MCF 10A (cell line): ENCODE results near the gene EPB42. TPM values are rescaled to one million over a fixed set of nuclear protein-coding genes. Genes with fewer than 3 reads are reported as not detected.

Source experiments
- BruUV-seq: library from RNA; stranded (reverse); fragments of 400-500 nt; replicated peaks from 2 replicates; lab custom pipeline; 2021; lab: Mats Ljungman, UMichigan
- CTCF ChIA-PET: fragments of 300-600 bp; sonication (Branson Sonifier 250); formaldehyde crosslinking; extraction: SDS; loops from one replicate; lab custom pipeline; 2021; ENCODE audit warnings: antibody characterized with exemption, inconsistent platforms; lab: Yijun Ruan, JAX
- POLR2A ChIA-PET: fragments of 300-600, 350-650 bp; sonication (Branson Sonifier 250); formaldehyde crosslinking; extraction: SDS; loops from one replicate; lab custom pipeline; 2020; ENCODE audit warnings: antibody characterized with exemption, inconsistent platforms; lab: Yijun Ruan, JAX
- DNase-seq: peaks from one replicate; pipeline ENCODE4 v3.0.0-alpha.2; 2018; ENCODE audit not compliant: unreplicated experiment
- H3K27ac Mint-ChIP-seq: one replicate; pipeline ENCODE4 v1.8.0; 2022; ENCODE audit warnings: mild to moderate bottlenecking, low read depth, mixed read lengths; ENCODE audit not compliant: unreplicated experiment
- H3K27me3 Mint-ChIP-seq: one replicate; pipeline ENCODE4 v1.8.0; 2022; ENCODE audit warnings: mixed read lengths; ENCODE audit not compliant: insufficient read depth, unreplicated experiment
- H3K36me3 Mint-ChIP-seq: one replicate; pipeline ENCODE4 v1.8.0; 2022; ENCODE audit warnings: mild to moderate bottlenecking, moderate library complexity, mixed read lengths; ENCODE audit not compliant: insufficient read depth, unreplicated experiment
- H3K4me1 Mint-ChIP-seq: one replicate; pipeline ENCODE4 v1.8.0; 2022; ENCODE audit warnings: mixed read lengths; ENCODE audit not compliant: insufficient read depth, unreplicated experiment
- H3K4me3 Mint-ChIP-seq: one replicate; pipeline ENCODE4 v1.8.0; 2022; ENCODE audit warnings: mild to moderate bottlenecking, moderate library complexity, mixed read lengths; ENCODE audit not compliant: unreplicated experiment
- H3K9me3 Mint-ChIP-seq: one replicate; pipeline ENCODE4 v1.8.0; 2022; ENCODE audit warnings: mixed read lengths; ENCODE audit not compliant: unreplicated experiment
- CTCF ChIP-seq: fragments of 200-600 bp; IDR thresholded peaks from one replicate; pipeline ENCODE4 v1.8.0; 2022; ENCODE audit warnings: antibody characterized with exemption, mild to moderate bottlenecking; ENCODE audit not compliant: unreplicated experiment
- intact Hi-C: fragments of 100-400 bp; cut with micrococcal nuclease; formaldehyde crosslinking; loops from 2 replicates; pipeline ENCODE4 v1.14.1; 2022
- total RNA-seq: library from RNA; stranded (reverse); gene quantifications from 2 replicates; pipeline ENCODE4 v1.2.3, GENCODE V29; 2022

The EPB42 gene
- total RNA-seq, 1 experiment from 2014 or later, result not detected

GRCh38 chr15:43211224-43211735 is 9.5 kb downstream of the EPB42 start:
- intact Hi-C loops, result no loop called here
- Mint-ChIP-seq H3K27ac (no peak overlapping the region), H3K36me3 (no peaks in the 10 kb centered on the region), H3K4me3 (no peak overlapping the region), H3K4me1 (no peaks in the 10 kb centered on the region), H3K27me3 (no peaks in the 10 kb centered on the region), H3K9me3 (no peaks in the 10 kb centered on the region)
- no TSS peak for BruUV-seq
- DNase-seq, result no peak
- ChIA-PET CTCF (interaction anchor here (0.8 to 3.5 kb wide), 6 partner anchors 9 to 108 kb away, joined by 3 to 19 read pairs (median 8); no protein-coding TSS in a partner anchor), POLR2A (no interaction called here)
- TF ChIP-seq CTCF, result no peak

GRCh38 chr15:43210807-43211206 is 10.0 kb downstream of the EPB42 start:
- Mint-ChIP-seq H3K36me3 (no peaks in the 10 kb centered on the region), H3K27me3 (no peaks in the 10 kb centered on the region), H3K4me1 (no peaks in the 10 kb centered on the region), H3K4me3 (no peak overlapping the region), H3K9me3 (no peaks in the 10 kb centered on the region), H3K27ac (no peak overlapping the region)
- CTCF ChIA-PET, result interaction anchor here (0.8 to 3.5 kb wide), 4 partner anchors 8 to 75 kb away, joined by 3 to 19 read pairs (median 8); no protein-coding TSS in a partner anchor
- no peak for TF ChIP-seq CTCF
- POLR2A ChIA-PET, result no interaction called here
- no TSS peak for BruUV-seq
- intact Hi-C loops, result no loop called here
- no peak for DNase-seq

GRCh38 chr15:43210172-43210745 is 10.6 kb downstream of the EPB42 start:
- Mint-ChIP-seq H3K27me3 (no peaks in the 10 kb centered on the region), H3K4me1 (no peaks in the 10 kb centered on the region), H3K27ac (no peak overlapping the region), H3K9me3 (no peaks in the 10 kb centered on the region), H3K4me3 (no peak overlapping the region), H3K36me3 (no peaks in the 10 kb centered on the region)
- CTCF ChIA-PET, result interaction anchor here (0.6 to 3.5 kb wide), 4 partner anchors 9 to 104 kb away, joined by 3 to 19 read pairs (median 4); no protein-coding TSS in a partner anchor
- BruUV-seq, result no TSS peak
- POLR2A ChIA-PET, result interaction anchor here (0.5 kb wide), 1 partner anchor 587 kb away, joined by 3 read pairs; no protein-coding TSS in a partner anchor
- DNase-seq, result no peak
- no peak for TF ChIP-seq CTCF
- intact Hi-C loops, result no loop called here

GRCh38 chr15:43209059-43209824 is 11.6 kb downstream of the EPB42 start:
- Mint-ChIP-seq H3K27ac (no peak overlapping the region), H3K4me1 (peaks cover 5% of the 10 kb centered on the region), H3K27me3 (no peaks in the 10 kb centered on the region), H3K36me3 (no peaks in the 10 kb centered on the region), H3K9me3 (no peaks in the 10 kb centered on the region), H3K4me3 (no peak overlapping the region)
- ChIA-PET POLR2A (no interaction called here), CTCF (interaction anchor here (0.6 to 3.5 kb wide), 4 partner anchors 10 to 737 kb away, joined by 3 to 19 read pairs (median 4); no protein-coding TSS in a partner anchor)
- DNase-seq, result no peak
- no TSS peak for BruUV-seq
- intact Hi-C loops, result loop anchor here (1.0 kb wide), 1 partner anchor 76 kb away; no protein-coding TSS in a partner anchor
- peak; percentile 13 for TF ChIP-seq CTCF
